Adrenal gland (tissue), 5 donors: ENCODE results near the gene SLITRK1.

Experiments used
- POLR2A ChIP-seq, 2 donors: fragments of 450-650 bp; IDR thresholded peaks; one replicate each; pipeline ENCODE4 v1.6.1; 2017; ENCODE audit warnings: antibody characterized with exemption in 2 of 2, mild to moderate bottlenecking in 2 of 2, moderate library complexity in 1 of 2
- TF ChIP-seq, protein P1 (sequence below), 6 experiments: fragments of 450-650 bp in 4 of 6; fragments of 200-600 bp in 2 of 6; sonication (generic) in 1 of 6; IDR thresholded peaks; 1 replicate in 5 of 6; 2 replicates in 1 of 6; pipeline versions ENCODE4 v1.5.1 to v1.8.0; 2016 to 2021; ENCODE audit warnings: antibody characterized with exemption in 6 of 6, mild to moderate bottlenecking in 2 of 6, moderate library complexity in 1 of 6
- donor health status: DM: no; HTN: no; CAD: no.

DNA sequence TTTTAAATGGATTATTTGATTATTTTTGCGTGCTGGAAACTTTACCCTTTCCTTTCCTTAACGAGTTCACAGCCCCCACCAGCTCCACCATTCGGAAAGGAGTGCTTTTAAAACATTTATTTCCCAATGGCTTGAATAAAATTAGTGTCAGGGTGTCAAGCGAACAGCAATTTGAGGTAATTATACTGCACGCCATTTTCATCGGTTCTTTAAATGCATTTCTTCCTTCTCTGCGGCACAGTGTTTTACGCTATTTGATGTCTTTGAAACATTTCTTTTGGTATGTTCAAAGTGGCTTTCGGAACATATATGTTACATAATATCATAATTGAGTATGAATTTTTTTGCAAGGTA is 309 bp upstream of the SLITRK1 start:
- TF ChIP-seq, protein P1, sequence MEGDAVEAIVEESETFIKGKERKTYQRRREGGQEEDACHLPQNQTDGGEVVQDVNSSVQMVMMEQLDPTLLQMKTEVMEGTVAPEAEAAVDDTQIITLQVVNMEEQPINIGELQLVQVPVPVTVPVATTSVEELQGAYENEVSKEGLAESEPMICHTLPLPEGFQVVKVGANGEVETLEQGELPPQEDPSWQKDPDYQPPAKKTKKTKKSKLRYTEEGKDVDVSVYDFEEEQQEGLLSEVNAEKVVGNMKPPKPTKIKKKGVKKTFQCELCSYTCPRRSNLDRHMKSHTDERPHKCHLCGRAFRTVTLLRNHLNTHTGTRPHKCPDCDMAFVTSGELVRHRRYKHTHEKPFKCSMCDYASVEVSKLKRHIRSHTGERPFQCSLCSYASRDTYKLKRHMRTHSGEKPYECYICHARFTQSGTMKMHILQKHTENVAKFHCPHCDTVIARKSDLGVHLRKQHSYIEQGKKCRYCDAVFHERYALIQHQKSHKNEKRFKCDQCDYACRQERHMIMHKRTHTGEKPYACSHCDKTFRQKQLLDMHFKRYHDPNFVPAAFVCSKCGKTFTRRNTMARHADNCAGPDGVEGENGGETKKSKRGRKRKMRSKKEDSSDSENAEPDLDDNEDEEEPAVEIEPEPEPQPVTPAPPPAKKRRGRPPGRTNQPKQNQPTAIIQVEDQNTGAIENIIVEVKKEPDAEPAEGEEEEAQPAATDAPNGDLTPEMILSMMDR (IDR thresholded peaks at IDR 0.05), result no peak
- no peak for TF ChIP-seq POLR2A (IDR thresholded peaks at IDR 0.05)
